Left colon (tissue), 2 donors: Measurements from ENCODE around the gene CADM1. TPM values are rescaled to one million over a fixed set of nuclear protein-coding genes. Genes with fewer than 3 reads are reported as not detected.

Experiments used
- ATAC-seq: fragments of 200-7000 bp; cut with Tn5 transposase; one replicate; pipeline ENCODE4 v1.9.1; 2020; ENCODE audit warnings: mild to moderate bottlenecking, moderate library complexity
- DNase-seq, 2 donors: peaks; one replicate each; pipeline ENCODE4 v3.0.0-alpha.2; 2020
- intact Hi-C, 2 donors: fragments of 100-400 bp; cut with DNase I in 1 of 2; cut with micrococcal nuclease in 1 of 2; formaldehyde crosslinking; loops; one replicate each; pipeline versions ENCODE4 v1.11.2 to v1.14.0; 2022; cut with DNase I, micrococcal nuclease
- total RNA-seq, 2 donors: library from RNA; stranded (reverse); fragmentation: NEBNext Ultra II Directional; extraction: Animal tissue kit (Norgen Biotek cat#: 25700); gene quantifications; one replicate each; pipeline ENCODE4 v1.2.1, GENCODE V29; 2021
- donor health status: DM: no; HTN: no; CAD: no.
- donor health status: DM: yes; HTN: yes; CAD: no.

CADM1 gene
- total RNA-seq, 2 donors from 2014 or later = 3.8 to 5.8 TPM

GRCh38 chr11:115215694-115216617 is 288.3 kb downstream of the CADM1 start:
- ATAC-seq (no peak), DNase-seq (no peak)
- intact Hi-C loops = no loop called here

GRCh38 chr11:115214644-115215234 is 289.5 kb downstream of the CADM1 start:
- ATAC-seq (no peak), DNase-seq (no peak)
- intact Hi-C loops = no loop called here

- no peak for ATAC-seq
- DNase-seq = no peak
- intact Hi-C loops = no loop called here
Measured at GRCh38 chr11:115213007-115213406, 291.2 kb downstream of the CADM1 start.

GRCh38 chr11:115208808-115209259 is 295.4 kb downstream of the CADM1 start:
- intact Hi-C loops = no loop called here
- no peak for DNase-seq
- no peak for ATAC-seq

GRCh38 chr11:115207916-115208315 is 296.3 kb downstream of the CADM1 start:
- DNase-seq = no peak
- peak; percentile 66 for ATAC-seq
- intact Hi-C loops = no loop called here

GRCh38 chr11:115207166-115207591 is 297.0 kb downstream of the CADM1 start:
- DNase-seq = no peak
- intact Hi-C loops = no loop called here
- ATAC-seq = peak; percentile 94

GRCh38 chr11:115206365-115207022 is 297.7 kb downstream of the CADM1 start:
- ATAC-seq (no peak), DNase-seq (no peak)
- intact Hi-C loops = no loop called here

GRCh38 chr11:115202900-115203552 is 301.2 kb downstream of the CADM1 start:
- intact Hi-C loops = no loop called here
- no peak for DNase-seq
- ATAC-seq = no peak

GRCh38 chr11:115202074-115202473 is 302.1 kb downstream of the CADM1 start:
- no peak for DNase-seq
- ATAC-seq = no peak
- intact Hi-C loops = no loop called here

GRCh38 chr11:115201111-115201792 is 303.0 kb downstream of the CADM1 start:
- ATAC-seq (no peak), DNase-seq (no peak)
- intact Hi-C loops = no loop called here

GRCh38 chr11:115199481-115200069 is 304.6 kb downstream of the CADM1 start:
- intact Hi-C loops = no loop called here
- ATAC-seq = no peak
- no peak for DNase-seq

GRCh38 chr11:115198321-115198741 is 305.9 kb downstream of the CADM1 start:
- intact Hi-C loops = no loop called here
- ATAC-seq (no peak), DNase-seq (no peak)

GRCh38 chr11:115197433-115197832 is 306.8 kb downstream of the CADM1 start:
- intact Hi-C loops = no loop called here
- DNase-seq (no peak), ATAC-seq (no peak)

GRCh38 chr11:115197031-115197430 is 307.2 kb downstream of the CADM1 start:
- ATAC-seq = no peak
- no peak for DNase-seq
- intact Hi-C loops = no loop called here

- DNase-seq (no peak), ATAC-seq (no peak)
- intact Hi-C loops = no loop called here
Measured at GRCh38 chr11:115194802-115195110, 309.5 kb downstream of the CADM1 start.

- intact Hi-C loops = no loop called here
- DNase-seq (no peak), ATAC-seq (no peak)
Measured at GRCh38 chr11:115193914-115194801, 310.1 kb downstream of the CADM1 start.

- DNase-seq (no peak), ATAC-seq (no peak)
- intact Hi-C loops = no loop called here
Measured at GRCh38 chr11:115191761-115192160, 312.5 kb downstream of the CADM1 start.

GRCh38 chr11:115190196-115190595 is 314.0 kb downstream of the CADM1 start:
- ATAC-seq (no peak), DNase-seq (no peak)
- intact Hi-C loops = no loop called here
